Activated naive CD4-positive, alpha-beta T cell treated with anti-CD3 and anti-CD28 coated beads, Interleukin-2, amount 50 U/mL, for 16 hours (primary cell): ENCODE data around the gene PRDM10.
"Not testable (repeated sequence)": the region's sequence is repeated elsewhere in the genome, so short reads cannot be mapped to it uniquely, and the experiment has no call there.

ENCODE experiments used
- DNase-seq: peaks from one replicate; pipeline ENCODE4 v3.0.0-alpha.2; 2020

Gene PRDM10

GRCh38 chr11:129884581-129884980 is 118.1 kb downstream of the PRDM10 start:
- no peak for DNase-seq

GRCh38 chr11:129881570-129882170 is 121.0 kb downstream of the PRDM10 start:
- peak; percentile 54 for DNase-seq

- DNase-seq: no peak
Measured at GRCh38 chr11:129880311-129880710, 122.3 kb downstream of the PRDM10 start.

- no peak for DNase-seq
Measured at GRCh38 chr11:129871914-129872313, 130.7 kb downstream of the PRDM10 start.

- DNase-seq: not testable (repeated sequence)
Measured at GRCh38 chr11:129868626-129869025, 134.0 kb downstream of the PRDM10 start.

GRCh38 chr11:129866311-129866710 is 136.3 kb downstream of the PRDM10 start:
- no peak for DNase-seq

GRCh38 chr11:129865701-129866100 is 136.9 kb downstream of the PRDM10 start:
- DNase-seq: no peak

GRCh38 chr11:129864811-129865210 is 137.8 kb downstream of the PRDM10 start:
- no peak for DNase-seq

- no peak for DNase-seq
Measured at GRCh38 chr11:129861702-129862522, 140.7 kb downstream of the PRDM10 start.

GRCh38 chr11:129856036-129856435 is 146.6 kb downstream of the PRDM10 start:
- no peak for DNase-seq

- DNase-seq: no peak
Measured at GRCh38 chr11:129855086-129855485, 147.5 kb downstream of the PRDM10 start.

- no peak for DNase-seq
Measured at GRCh38 chr11:129854232-129854805, 148.3 kb downstream of the PRDM10 start.

GRCh38 chr11:129853518-129854231 is 149.0 kb downstream of the PRDM10 start:
- peak; percentile 56 for DNase-seq

- DNase-seq: no peak
Measured at GRCh38 chr11:129852125-129852740, 150.4 kb downstream of the PRDM10 start.
